Testis (tissue), 2 donors: Measurements from ENCODE around the gene MAPK11.

Source experiments
- CTCF ChIP-seq, 3 experiments: fragments of 450-650 bp in 2 of 3; fragments of 200-600 bp in 1 of 3; sonication (generic) in 1 of 3; IDR thresholded peaks; one replicate each; pipeline ENCODE4 v1.5.1; 2016 to 2019; ENCODE audit warnings: antibody characterized with exemption in 3 of 3, mild to moderate bottlenecking in 2 of 3, moderate library complexity in 1 of 3
- POLR2A ChIP-seq: fragments of 450-650 bp; IDR thresholded peaks from one replicate; pipeline ENCODE4 v1.6.1; 2017; ENCODE audit warnings: antibody characterized with exemption, mild to moderate bottlenecking, moderate library complexity

- TF ChIP-seq POLR2A (no peak), CTCF (IDR thresholded peaks at IDR 0.05) (no peak)
Measured at GRCh38 chr22:50215297-50216054, 54.7 kb downstream of the MAPK11 start.
